SU-DHL-6 (cell line): ENCODE measurements around the gene MARCHF10.

Experiments
- EZH2phosphoT487 ChIP-seq: fragments of 200-600 bp; sonication (generic), shearing (Covaris generic); conservative IDR thresholded peaks from 2 replicates; pipeline ENCODE4 v1.6.1; 2018; ENCODE audit warnings: mild to moderate bottlenecking, antibody characterized with exemption, low read length, moderate library complexity, mixed read lengths
- TF ChIP-seq, protein P1 (sequence below): fragments of 200-600 bp; sonication (generic); IDR thresholded peaks from one replicate; pipeline ENCODE4 v1.5.1; 2017; ENCODE audit warnings: antibody characterized with exemption, mild to moderate bottlenecking, low read length, moderate library complexity; ENCODE audit not compliant: insufficient read depth, poor library complexity, severe bottlenecking

DNA sequence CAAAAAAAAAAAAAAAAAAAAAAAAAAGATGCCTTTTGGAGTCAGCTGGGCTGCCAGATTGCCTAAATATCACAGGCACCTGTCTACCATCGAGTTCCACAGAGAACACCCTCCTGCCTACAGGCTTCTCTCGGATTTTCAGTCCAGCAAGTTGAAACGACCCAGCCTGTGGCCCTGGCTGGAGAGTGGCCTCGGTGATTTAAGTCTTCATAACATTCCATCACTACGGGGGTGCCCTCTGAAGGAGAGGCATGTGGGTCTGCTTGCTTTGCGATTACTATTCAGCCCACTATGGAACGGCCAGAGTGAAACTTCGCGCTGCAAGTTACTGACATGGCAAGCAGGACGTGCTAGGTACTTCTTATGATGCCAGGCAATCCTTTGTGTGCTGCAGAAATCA is 42.8 kb downstream of the MARCHF10 start:
- TF ChIP-seq, protein P1, sequence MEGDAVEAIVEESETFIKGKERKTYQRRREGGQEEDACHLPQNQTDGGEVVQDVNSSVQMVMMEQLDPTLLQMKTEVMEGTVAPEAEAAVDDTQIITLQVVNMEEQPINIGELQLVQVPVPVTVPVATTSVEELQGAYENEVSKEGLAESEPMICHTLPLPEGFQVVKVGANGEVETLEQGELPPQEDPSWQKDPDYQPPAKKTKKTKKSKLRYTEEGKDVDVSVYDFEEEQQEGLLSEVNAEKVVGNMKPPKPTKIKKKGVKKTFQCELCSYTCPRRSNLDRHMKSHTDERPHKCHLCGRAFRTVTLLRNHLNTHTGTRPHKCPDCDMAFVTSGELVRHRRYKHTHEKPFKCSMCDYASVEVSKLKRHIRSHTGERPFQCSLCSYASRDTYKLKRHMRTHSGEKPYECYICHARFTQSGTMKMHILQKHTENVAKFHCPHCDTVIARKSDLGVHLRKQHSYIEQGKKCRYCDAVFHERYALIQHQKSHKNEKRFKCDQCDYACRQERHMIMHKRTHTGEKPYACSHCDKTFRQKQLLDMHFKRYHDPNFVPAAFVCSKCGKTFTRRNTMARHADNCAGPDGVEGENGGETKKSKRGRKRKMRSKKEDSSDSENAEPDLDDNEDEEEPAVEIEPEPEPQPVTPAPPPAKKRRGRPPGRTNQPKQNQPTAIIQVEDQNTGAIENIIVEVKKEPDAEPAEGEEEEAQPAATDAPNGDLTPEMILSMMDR, result no peak
- TF ChIP-seq EZH2phosphoT487, result no peak
